Trophoblast cell (in vitro differentiated cells and primary cell): ENCODE data around the gene ARMC2.
"Not testable (repeated sequence)": the region's sequence is repeated elsewhere in the genome, so short reads cannot be mapped to it uniquely, and the experiment has no call there.

Experiments
- DNase-seq, 2 donors: peaks; one replicate each; pipeline ENCODE4 v3.0.0-alpha.2; 2016
- H2AFZ ChIP-seq: 2 replicates; pipeline ENCODE4 v1.6.1; 2013; ENCODE audit warnings: low read length, moderate library complexity, mild to moderate bottlenecking; ENCODE audit not compliant: insufficient read depth, poor library complexity
- H2AK5ac ChIP-seq: 2 replicates; pipeline ENCODE4 v1.6.1; 2013; ENCODE audit warnings: mild to moderate bottlenecking, low read length
- H2BK120ac ChIP-seq: 2 replicates; pipeline ENCODE4 v1.6.1; 2013; ENCODE audit warnings: low read length, mild to moderate bottlenecking, moderate library complexity; ENCODE audit not compliant: insufficient read depth, poor library complexity
- H2BK12ac ChIP-seq: 2 replicates; pipeline ENCODE4 v1.6.1; 2013; ENCODE audit warnings: mild to moderate bottlenecking, low read length, moderate library complexity
- H2BK5ac ChIP-seq: 2 replicates; pipeline ENCODE4 v1.6.1; 2013; ENCODE audit warnings: low read length, low read depth, moderate library complexity, mild to moderate bottlenecking; ENCODE audit not compliant: poor library complexity
- H3K14ac ChIP-seq: 2 replicates; pipeline ENCODE4 v1.6.1; 2013; ENCODE audit warnings: mild to moderate bottlenecking, low read length
- H3K18ac ChIP-seq: 2 replicates; pipeline ENCODE4 v1.6.1; 2013; ENCODE audit warnings: mild to moderate bottlenecking, low read length
- H3K23ac ChIP-seq: 2 replicates; pipeline ENCODE4 v1.6.1; 2013; ENCODE audit warnings: low read length
- H3K27ac ChIP-seq: 2 replicates; pipeline ENCODE4 v1.5.1; 2013; ENCODE audit warnings: low read depth, mild to moderate bottlenecking, inconsistent platforms, low read length, moderate library complexity
- H3K27me3 ChIP-seq: 2 replicates; pipeline ENCODE4 v1.6.1; 2013; ENCODE audit warnings: inconsistent platforms, mild to moderate bottlenecking, low read length, moderate library complexity; ENCODE audit not compliant: insufficient read depth
- H3K36me3 ChIP-seq, 2 experiments: 1 replicate in 1 of 2; 2 replicates in 1 of 2; pipeline ENCODE4 v1.6.1; 2013; ENCODE audit warnings: low read length in 2 of 2, mild to moderate bottlenecking in 2 of 2, moderate library complexity in 1 of 2; ENCODE audit not compliant: insufficient read depth in 2 of 2, control insufficient read depth in 1 of 2
- H3K4ac ChIP-seq: 2 replicates; pipeline ENCODE4 v1.6.1; 2013; ENCODE audit warnings: low read depth, mild to moderate bottlenecking, low read length, moderate library complexity
- H3K4me1 ChIP-seq, 2 experiments: 1 replicate in 1 of 2; 2 replicates in 1 of 2; pipeline ENCODE4 v1.6.1; 2013; ENCODE audit warnings: low read length in 2 of 2, mild to moderate bottlenecking in 2 of 2, moderate library complexity in 1 of 2; ENCODE audit not compliant: insufficient read depth in 2 of 2, control insufficient read depth in 1 of 2
- H3K4me2 ChIP-seq: 2 replicates; pipeline ENCODE4 v1.6.1; 2013; ENCODE audit warnings: inconsistent platforms, mild to moderate bottlenecking, low read length, moderate library complexity
- H3K4me3 ChIP-seq: 2 replicates; pipeline ENCODE4 v1.5.1; 2013; ENCODE audit warnings: mild to moderate bottlenecking, low read depth, low read length, inconsistent platforms
- H3K79me1 ChIP-seq: one replicate; pipeline ENCODE4 v1.6.1; 2013; ENCODE audit warnings: low read length
- H3K79me2 ChIP-seq: 2 replicates; pipeline ENCODE4 v1.6.1; 2013; ENCODE audit warnings: low read length, mild to moderate bottlenecking; ENCODE audit not compliant: control insufficient read depth, insufficient read depth, poor library complexity
- H3K9ac ChIP-seq: 2 replicates; pipeline ENCODE4 v1.6.1; 2013; ENCODE audit warnings: mild to moderate bottlenecking, low read length
- H3K9me3 ChIP-seq: 2 replicates; pipeline ENCODE4 v1.6.1; 2013; ENCODE audit warnings: low read depth, mild to moderate bottlenecking, control low read depth, inconsistent platforms, low read length; ENCODE audit not compliant: insufficient read depth
- H4K12ac ChIP-seq: 2 replicates; pipeline ENCODE4 v1.6.1; 2013; ENCODE audit warnings: low read depth, mild to moderate bottlenecking, low read length, moderate library complexity
- H4K8ac ChIP-seq: 2 replicates; pipeline ENCODE4 v1.6.1; 2013; ENCODE audit warnings: low read depth, mild to moderate bottlenecking, low read length, moderate library complexity
- H4K91ac ChIP-seq: one replicate; pipeline ENCODE4 v1.6.1; 2013; ENCODE audit warnings: low read depth, mild to moderate bottlenecking, low read length, moderate library complexity
- WGBS: extraction: QIAGEN DNeasy Blood & Tissue Kit; methylation state at CpG from one replicate; pipeline ENCODE4 v1.1.7; 2013; ENCODE audit warnings: missing lambda C conversion rate; ENCODE audit not compliant: insufficient read length, insufficient coverage; ENCODE audit errors: extremely low coverage; 5-methylcytosine and 5-hydroxymethylcytosine counted together

Gene ARMC2

DNA sequence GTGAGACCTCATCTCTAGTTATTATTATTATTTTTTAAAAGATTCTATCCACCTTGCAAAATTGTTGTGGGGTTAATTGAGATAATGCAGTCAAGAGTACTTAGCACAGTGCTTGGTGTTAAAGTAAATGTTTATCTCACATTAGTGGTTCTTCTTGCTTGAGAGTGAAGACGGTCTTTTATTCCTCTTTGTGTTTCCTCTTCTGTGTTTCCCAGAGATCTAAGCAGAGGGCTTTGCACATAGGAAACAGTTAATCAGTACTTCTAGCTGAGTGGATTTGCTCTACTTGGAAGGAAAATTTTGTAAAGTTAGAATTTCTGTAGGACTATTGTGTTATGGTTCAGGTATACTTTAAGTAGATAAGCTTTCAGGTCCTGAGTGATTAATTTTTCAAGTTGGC is 3.5 kb downstream of the ARMC2 start:
- no peak overlapping the region for H3K4me3 ChIP-seq
- H2BK12ac ChIP-seq: no peak overlapping the region
- no peak overlapping the region for H2AK5ac ChIP-seq
- no peak overlapping the region for H3K27ac ChIP-seq
- no peaks in the 10 kb centered on the region for H3K79me2 ChIP-seq
- H3K18ac ChIP-seq: no peak overlapping the region
- H3K14ac ChIP-seq: no peak overlapping the region
- no peak overlapping the region for H3K4me2 ChIP-seq
- no peak overlapping the region for H2BK5ac ChIP-seq
- H3K9me3 ChIP-seq: no peaks in the 10 kb centered on the region
- no peak overlapping the region for H4K12ac ChIP-seq
- no peak for DNase-seq
- H2AFZ ChIP-seq: no peak overlapping the region
- no peak overlapping the region for H3K4ac ChIP-seq
- H4K8ac ChIP-seq: no peak overlapping the region
- H3K4me1 ChIP-seq: peaks cover 0 to 2% of the 10 kb centered on the region in 2 experiments
- no peak overlapping the region for H3K23ac ChIP-seq
- H3K36me3 ChIP-seq: peaks cover 0 to 3% of the 10 kb centered on the region in 2 experiments
- H4K91ac ChIP-seq: no peak overlapping the region
- H3K79me1 ChIP-seq: no peaks in the 10 kb centered on the region
- no peak overlapping the region for H2BK120ac ChIP-seq
- H3K27me3 ChIP-seq: no peaks in the 10 kb centered on the region
- WGBS: no CpG with 5 or more reads among the region's 1 CpG
- no peak overlapping the region for H3K9ac ChIP-seq

- no peaks in the 10 kb centered on the region for H3K9me3 ChIP-seq
- no peak for DNase-seq
Measured at GRCh38 chr6:108853077-108853476, 4.9 kb downstream of the ARMC2 start.

GRCh38 chr6:108862479-108863191 is 14.4 kb downstream of the ARMC2 start:
- no peak overlapping the region for H2BK5ac ChIP-seq
- no peak overlapping the region for H3K14ac ChIP-seq
- no peak overlapping the region for H3K4me2 ChIP-seq
- H3K79me2 ChIP-seq: no peaks in the 10 kb centered on the region
- H2BK120ac ChIP-seq: no peak overlapping the region
- no CpG with 5 or more reads among the region's 4 CpGs for WGBS
- H3K23ac ChIP-seq: no peak overlapping the region
- H3K36me3 ChIP-seq: no peaks in the 10 kb centered on the region
- no peak overlapping the region for H3K4me3 ChIP-seq
- H3K18ac ChIP-seq: no peak overlapping the region
- H3K9me3 ChIP-seq: no peaks in the 10 kb centered on the region
- H3K27me3 ChIP-seq: no peaks in the 10 kb centered on the region
- H3K4me1 ChIP-seq: no peaks in the 10 kb centered on the region
- no peak overlapping the region for H4K12ac ChIP-seq
- H3K9ac ChIP-seq: no peak overlapping the region
- no peak overlapping the region for H2BK12ac ChIP-seq
- H3K27ac ChIP-seq: no peak overlapping the region
- no peak overlapping the region for H4K8ac ChIP-seq
- H3K79me1 ChIP-seq: no peaks in the 10 kb centered on the region
- no peak for DNase-seq
- H3K4ac ChIP-seq: no peak overlapping the region
- no peak overlapping the region for H4K91ac ChIP-seq
- no peak overlapping the region for H2AFZ ChIP-seq
- no peak overlapping the region for H2AK5ac ChIP-seq

More at GRCh38 chr6:108853077-108853476, 4.9 kb downstream of the ARMC2 start:
- Histone ChIP-seq H2BK12ac (no peak overlapping the region), H3K27ac (no peak overlapping the region), H3K4ac (no peak overlapping the region), H4K12ac (no peak overlapping the region), H3K18ac (no peak overlapping the region), H2AK5ac (no peak overlapping the region), H3K79me2 (no peaks in the 10 kb centered on the region), H3K14ac (no peak overlapping the region), H2BK5ac (no peak overlapping the region), H2BK120ac (no peak overlapping the region), H3K36me3 (peaks cover 0 to 3% of the 10 kb centered on the region in 2 experiments), H3K79me1 (no peaks in the 10 kb centered on the region), H4K8ac (no peak overlapping the region), H3K4me1 (no peaks in the 10 kb centered on the region), H2AFZ (no peak overlapping the region), H3K9ac (no peak overlapping the region), H3K4me2 (no peak overlapping the region), H3K27me3 (no peaks in the 10 kb centered on the region), H4K91ac (no peak overlapping the region), H3K23ac (no peak overlapping the region), H3K4me3 (no peak overlapping the region)

- H3K4ac ChIP-seq, H3K79me2 ChIP-seq, DNase-seq, H2BK120ac ChIP-seq, H3K4me3 ChIP-seq, H3K27me3 ChIP-seq, H4K8ac ChIP-seq, H3K27ac ChIP-seq, H3K18ac ChIP-seq, H2AFZ ChIP-seq, H3K4me2 ChIP-seq, H3K9ac ChIP-seq, H2AK5ac ChIP-seq, H4K91ac ChIP-seq, H3K14ac ChIP-seq, H3K79me1 ChIP-seq, H3K36me3 ChIP-seq, H3K9me3 ChIP-seq, H2BK5ac ChIP-seq, H3K4me1 ChIP-seq, H2BK12ac ChIP-seq, H3K23ac ChIP-seq, H4K12ac ChIP-seq: not testable (repeated sequence)
- WGBS: no CpG with 5 or more reads among the region's 2 CpGs
Measured at GRCh38 chr6:108865751-108866286, 17.6 kb downstream of the ARMC2 start.
